DND-41 (cell line): Measurements from ENCODE around the gene ACOXL.

Experiments used
- EZH2 ChIP-seq: IDR thresholded peaks from 3 replicates; pipeline ENCODE4 v1.6.1; 2012; ENCODE audit warnings: borderline replicate concordance, low read depth, mild to moderate bottlenecking, moderate library complexity, low read length, inconsistent platforms; ENCODE audit not compliant: severe bottlenecking
- TF ChIP-seq, protein P1 (sequence below): IDR thresholded peaks from 2 replicates; pipeline ENCODE4 v1.5.1; 2012; ENCODE audit warnings: borderline replicate concordance, low read length, moderate library complexity, mild to moderate bottlenecking; ENCODE audit not compliant: poor library complexity, severe bottlenecking; ENCODE audit errors: extremely low read depth

DNA sequence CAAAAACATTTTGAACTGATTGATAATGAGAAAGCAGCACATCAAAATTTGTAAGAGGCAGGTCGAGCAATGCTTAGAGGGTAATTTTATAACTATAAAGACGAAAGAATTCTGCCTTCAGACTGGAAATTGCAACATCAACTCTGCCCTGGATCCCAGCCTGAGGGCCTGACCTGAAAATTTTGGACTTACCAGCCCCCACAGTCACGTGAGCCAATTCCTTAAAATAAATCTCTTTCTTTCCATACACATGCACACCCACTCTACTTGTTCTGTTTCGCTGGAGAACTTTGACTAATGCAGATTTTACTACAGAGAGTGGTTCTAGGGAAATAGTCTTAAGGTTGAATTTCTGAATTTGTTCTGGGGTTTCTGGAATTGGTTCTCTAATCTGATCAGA, 14.6 kb upstream of the ACOXL start:
- TF ChIP-seq, protein P1, sequence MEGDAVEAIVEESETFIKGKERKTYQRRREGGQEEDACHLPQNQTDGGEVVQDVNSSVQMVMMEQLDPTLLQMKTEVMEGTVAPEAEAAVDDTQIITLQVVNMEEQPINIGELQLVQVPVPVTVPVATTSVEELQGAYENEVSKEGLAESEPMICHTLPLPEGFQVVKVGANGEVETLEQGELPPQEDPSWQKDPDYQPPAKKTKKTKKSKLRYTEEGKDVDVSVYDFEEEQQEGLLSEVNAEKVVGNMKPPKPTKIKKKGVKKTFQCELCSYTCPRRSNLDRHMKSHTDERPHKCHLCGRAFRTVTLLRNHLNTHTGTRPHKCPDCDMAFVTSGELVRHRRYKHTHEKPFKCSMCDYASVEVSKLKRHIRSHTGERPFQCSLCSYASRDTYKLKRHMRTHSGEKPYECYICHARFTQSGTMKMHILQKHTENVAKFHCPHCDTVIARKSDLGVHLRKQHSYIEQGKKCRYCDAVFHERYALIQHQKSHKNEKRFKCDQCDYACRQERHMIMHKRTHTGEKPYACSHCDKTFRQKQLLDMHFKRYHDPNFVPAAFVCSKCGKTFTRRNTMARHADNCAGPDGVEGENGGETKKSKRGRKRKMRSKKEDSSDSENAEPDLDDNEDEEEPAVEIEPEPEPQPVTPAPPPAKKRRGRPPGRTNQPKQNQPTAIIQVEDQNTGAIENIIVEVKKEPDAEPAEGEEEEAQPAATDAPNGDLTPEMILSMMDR, result no peak
- no peak for TF ChIP-seq EZH2
